HT1080 (cell line): ENCODE measurements around the gene RDH8. TPM values are rescaled to one million over a fixed set of nuclear protein-coding genes. Genes with fewer than 3 reads are reported as not detected.

ENCODE experiments used
- DNase-seq: peaks from one replicate; pipeline ENCODE4 v3.0.0-alpha.2; 2015; ENCODE audit warnings: low read depth
- polyA plus RNA-seq, 2 experiments: library from polyadenylated mRNA; depleted of rRNA; stranded (reverse); fragments of >200 nt; gene quantifications; 2 replicates each; pipeline ENCODE4 v1.2.3, GENCODE V29; 2015
- total RNA-seq: library from RNA; depleted of rRNA; stranded (reverse); fragments of >200 nt; shearing (Covaris generic); gene quantifications from 2 replicates; pipeline ENCODE4 v1.2.3, GENCODE V29; 2014; rRNA removed

The RDH8 gene, protein sequence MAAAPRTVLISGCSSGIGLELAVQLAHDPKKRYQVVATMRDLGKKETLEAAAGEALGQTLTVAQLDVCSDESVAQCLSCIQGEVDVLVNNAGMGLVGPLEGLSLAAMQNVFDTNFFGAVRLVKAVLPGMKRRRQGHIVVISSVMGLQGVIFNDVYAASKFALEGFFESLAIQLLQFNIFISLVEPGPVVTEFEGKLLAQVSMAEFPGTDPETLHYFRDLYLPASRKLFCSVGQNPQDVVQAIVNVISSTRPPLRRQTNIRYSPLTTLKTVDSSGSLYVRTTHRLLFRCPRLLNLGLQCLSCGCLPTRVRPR
- total RNA-seq = not detected in 2 replicates
- not detected in 2 replicates for polyA plus RNA-seq (2015; cell fraction: cytosol; rRNA removed)
- not detected in 2 replicates for polyA plus RNA-seq (2015; cell fraction: nucleus; rRNA removed)

DNA sequence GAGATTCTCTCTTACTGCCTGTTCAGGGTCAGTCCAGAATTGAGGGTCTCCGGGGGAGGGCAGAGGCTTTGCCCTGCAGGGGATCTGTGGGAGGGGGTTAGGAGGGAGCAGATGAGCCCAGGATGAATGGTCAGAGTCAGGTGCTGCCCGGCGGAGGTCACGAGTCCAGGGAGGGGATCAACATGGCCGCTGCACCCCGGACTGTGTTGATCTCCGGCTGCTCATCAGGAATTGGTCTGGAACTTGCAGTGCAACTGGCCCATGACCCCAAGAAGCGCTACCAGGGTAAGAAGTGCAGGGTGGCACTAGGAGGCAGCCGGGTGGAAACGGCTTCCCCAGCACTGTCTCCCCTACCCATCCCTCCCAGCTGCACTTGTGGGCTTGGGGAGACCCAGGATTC is at the start of gene RDH8:
RDH8 (plus strand) TSS at position 168 of the 400 bp plus-strand sequence; CDS start at position 183, 15 bp downstream.
- no peak for DNase-seq

DNA sequence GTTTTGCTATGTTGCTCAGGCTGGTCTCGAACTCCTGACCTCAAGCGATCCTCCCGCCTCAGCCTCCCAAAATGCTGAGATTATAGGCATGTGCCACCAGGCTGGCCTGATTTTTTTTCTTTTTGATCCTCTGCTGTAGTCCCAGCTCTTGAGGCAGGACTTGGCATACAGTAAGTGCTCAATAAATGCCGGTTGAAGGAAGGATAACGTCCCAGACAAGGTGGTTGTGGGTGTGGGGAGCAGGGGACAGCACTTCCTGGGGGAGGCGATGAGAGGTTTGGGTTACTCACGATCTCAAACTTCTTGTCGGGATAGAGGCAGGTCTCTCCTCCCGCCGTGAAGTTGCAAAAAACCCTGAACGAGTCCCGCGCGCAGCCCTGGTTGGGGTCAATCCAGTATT is 47.3 kb upstream of the RDH8 start:
- DNase-seq = no peak

DNA sequence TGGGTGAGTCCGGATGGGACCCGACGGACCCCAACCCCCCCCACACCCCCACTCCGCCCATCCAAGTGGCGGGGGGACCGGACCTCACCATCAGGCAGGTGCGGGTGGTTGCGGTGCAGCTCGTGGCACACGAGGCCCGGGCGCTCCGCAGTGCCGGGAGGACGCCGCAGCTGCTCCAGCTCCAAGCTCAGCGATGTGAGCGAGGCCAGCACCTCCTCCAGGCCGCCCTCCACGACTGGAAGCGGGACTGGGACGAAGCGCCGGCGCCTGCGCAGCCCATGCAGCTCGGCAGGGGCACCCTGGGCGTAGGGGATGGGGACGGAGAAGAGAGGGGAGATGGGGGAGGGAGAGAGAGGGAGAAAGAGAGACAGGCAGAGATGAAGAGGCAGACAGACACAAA is 46.8 kb upstream of the RDH8 start:
- DNase-seq = no peak

DNA sequence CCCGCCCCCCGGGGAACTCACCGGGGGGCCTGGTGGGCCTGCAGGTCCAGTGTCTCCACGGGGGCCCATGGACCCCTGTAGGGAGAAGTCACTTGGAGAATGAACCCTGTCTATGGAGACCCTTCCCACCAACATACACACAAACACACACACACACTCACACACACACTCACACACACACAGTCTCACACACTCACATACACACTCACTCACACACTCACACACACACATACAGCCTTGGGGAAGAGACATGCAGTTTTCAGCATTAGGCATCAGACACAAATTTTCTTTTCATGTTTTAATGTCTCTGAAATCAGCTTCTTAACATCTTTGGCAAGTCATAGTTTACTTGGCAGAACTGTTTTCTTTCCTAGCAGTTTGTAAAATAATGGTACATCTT is 46.0 kb upstream of the RDH8 start:
- DNase-seq = no peak

DNA sequence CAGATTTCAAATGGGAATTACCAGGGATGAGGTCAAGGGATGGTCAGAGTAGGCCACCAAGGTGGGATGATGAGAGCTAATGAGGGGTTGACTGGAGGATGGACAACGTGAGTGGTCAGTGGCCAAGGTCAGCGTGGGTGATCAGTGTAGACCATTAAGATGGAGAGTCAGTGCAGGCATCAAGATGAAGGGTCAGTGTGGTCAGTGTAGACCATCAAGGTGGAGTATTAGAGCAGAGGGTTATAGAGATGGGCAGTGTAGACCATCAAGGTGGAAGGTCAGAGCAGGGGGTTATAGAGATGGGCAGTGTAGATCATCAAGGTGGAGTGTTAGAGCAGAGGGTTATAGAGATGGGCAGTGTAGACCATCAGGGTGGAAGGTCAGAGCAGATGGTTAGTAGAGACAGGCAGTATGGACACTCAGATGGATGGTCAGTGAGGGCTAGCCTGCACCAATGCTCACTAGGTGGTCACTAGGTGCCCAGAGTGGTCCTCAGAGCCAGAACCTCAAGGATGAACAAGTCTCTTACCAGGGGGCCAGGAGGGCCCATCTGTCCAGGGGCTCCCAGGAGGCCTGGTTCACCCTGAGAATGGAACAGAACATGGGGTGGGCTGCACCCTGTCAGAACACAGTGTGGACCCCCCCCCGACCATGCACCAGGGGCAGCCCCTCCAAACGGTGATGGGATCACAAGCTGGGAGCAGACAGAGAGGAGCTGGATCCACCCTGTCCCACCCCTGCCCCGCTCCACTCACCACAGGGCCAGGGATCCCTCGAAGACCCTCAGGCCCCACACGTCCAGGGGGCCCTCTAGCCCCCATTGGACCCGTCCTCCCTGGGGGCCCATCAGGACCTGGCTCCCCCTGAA is 44.2 kb upstream of the RDH8 start:
- no peak for DNase-seq

DNA sequence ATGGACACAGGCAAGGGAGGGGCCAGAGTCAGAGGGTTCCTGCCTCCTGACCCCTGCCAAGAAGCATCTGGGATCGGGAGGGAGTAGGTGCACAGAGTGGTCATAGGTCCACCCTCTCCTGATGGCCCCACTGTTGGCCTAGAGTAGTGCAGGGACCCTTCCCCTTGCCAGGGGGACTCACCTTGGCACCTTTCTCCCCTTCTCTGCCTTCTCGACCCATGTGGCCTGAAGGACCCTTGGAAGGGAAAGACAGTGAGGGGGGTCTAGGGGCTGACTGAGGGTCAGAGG is 43.7 kb upstream of the RDH8 start:
- DNase-seq = no peak

DNA sequence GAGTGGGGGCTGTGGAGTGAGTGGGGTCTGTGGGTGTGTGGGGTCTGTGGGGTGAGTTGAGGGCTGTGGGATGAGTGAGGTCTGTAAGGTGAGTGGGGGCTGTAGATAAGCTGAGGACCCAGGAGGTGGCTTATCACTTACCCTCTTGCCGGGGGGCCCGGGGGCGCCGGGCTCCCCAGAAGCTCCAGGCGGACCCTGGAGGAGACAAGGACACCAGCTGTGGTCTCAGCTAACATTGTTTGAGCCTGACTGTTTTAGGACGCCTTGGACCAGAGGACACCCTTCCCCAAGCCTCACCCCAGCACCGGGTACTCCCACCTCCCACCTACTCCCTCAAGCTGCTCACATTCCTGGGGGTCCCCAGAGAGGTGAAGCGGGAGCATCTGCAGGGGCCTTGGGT is 42.8 kb upstream of the RDH8 start:
- no peak for DNase-seq

DNA sequence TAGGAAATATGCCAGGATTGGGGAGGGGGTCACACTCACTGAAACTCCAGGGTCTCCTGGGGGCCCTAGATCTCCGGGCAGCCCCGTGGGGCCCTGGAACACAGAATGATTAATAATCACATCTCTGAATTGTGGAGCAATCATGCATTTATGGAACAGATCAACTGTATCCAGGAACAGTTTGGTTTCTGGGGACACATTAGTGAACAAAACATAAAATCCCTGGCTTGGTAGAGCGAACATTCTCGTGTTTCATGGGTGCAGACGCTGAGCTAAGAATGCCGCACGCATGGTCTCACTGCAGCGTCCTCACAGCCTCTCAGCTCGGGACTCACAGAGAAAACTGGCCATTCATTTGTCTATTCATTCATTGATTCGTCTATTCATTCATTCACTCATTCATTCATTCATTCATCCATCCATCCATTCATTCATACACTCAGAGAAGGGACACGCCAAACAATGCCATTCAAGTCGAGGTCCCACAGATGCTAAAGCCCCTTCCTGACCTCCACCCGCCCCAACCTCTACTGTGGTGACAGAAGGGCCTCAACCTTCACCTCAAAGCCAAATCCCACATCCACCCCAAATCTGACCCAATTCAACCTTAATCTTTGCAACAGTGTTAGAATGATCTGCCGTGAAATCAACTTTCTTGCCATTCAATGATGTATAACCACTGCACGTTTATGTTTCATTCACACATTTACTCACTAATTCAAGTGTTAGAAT is 42.0 kb upstream of the RDH8 start:
- DNase-seq = no peak

DNA sequence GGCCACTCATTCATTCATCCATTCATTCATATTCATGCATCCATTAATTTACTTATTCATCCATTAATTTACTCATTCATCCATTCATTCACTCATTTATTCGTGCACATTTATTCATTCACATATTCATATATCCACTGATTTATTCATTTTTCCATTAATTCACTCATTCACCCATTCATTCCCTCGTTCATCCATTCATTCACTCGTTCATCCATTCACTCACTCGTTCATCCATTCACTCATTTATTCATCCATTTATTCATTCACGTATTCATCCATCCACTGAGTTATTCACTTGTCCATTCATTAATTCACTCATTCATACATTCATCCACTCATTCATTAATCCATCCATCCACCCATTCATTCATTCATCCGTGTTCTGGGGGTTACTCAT is 41.2 kb upstream of the RDH8 start:
- no peak for DNase-seq

DNA sequence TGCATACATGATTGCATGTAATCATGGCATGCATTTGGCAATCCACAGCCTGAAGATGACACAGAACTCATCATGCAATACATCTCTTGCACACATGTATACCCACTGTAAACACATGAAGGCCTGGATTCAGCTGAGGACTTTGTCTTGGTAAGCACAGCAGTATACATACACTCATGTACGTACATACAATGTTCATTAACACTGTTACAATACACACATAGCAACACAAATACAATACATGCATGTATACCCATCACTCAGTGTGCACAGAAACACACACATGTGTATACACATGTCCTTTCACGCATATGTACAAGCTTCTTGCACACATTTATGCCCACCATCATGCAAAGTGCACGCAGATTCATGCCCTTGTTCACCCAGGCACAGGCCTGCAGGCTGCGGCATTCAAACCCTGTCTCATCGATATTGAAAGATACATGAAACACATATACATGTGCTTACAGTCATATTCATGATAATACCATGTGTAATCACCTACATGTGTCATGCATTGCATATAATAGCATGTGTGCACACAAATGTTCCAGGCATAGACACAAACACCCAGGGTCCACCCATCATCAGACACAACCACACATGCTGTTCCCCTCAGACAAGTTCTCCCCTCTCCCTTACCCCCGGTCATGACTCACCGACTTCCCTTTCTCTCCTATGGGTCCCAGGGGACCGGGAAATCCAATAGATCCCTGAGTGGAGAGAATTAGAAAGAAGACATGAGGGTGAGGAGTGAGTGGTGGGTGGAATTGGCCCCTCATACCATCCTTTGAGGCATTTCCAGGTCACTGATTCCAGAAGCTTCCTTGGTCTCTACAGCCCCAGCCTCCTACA is 31.6 kb upstream of the RDH8 start:
- DNase-seq = no peak

DNA sequence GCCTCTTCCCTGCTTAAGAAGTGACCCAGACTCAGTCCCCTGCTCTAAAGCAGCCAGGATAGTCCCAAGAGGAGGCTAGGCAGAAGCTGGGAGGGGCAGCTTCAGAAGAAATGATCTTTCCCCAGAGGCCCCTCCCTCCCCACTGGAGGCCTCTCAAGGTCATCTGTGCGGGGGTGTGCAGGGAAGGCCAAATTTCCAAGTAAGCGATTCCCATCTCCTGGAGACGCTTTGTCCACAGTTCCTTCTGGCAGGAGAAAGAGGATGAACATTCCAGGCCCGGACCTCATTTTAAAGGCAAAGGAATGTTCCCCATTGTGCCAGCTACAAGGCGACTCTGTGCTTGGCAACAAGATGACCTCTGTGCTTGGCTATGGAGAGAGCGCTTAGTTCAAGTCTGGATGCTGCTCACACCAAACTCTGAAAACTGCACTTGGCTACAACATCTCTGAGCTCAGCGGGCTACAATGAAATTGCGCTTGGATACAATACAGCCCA is 26.4 kb upstream of the RDH8 start:
- DNase-seq = no peak

DNA sequence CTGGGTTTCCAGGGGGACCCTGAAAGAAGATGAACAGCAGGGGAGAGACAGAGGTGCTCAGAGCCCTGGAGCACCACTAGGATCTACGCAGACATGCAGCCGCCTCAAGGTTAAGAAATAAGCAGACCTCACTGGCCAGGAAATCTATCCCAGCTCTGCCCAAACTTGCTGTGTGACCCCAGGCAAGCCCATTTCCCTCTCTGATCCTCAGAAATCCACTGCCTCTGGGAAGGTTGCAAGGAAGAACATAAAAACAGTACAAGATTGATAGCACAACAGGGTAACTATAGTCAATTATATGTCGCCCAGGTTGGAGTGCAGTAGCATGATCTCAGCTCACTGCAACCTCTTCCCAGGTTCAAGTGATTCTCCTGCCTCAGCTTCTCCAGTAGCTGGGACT is 23.8 kb upstream of the RDH8 start:
- no peak for DNase-seq

DNA sequence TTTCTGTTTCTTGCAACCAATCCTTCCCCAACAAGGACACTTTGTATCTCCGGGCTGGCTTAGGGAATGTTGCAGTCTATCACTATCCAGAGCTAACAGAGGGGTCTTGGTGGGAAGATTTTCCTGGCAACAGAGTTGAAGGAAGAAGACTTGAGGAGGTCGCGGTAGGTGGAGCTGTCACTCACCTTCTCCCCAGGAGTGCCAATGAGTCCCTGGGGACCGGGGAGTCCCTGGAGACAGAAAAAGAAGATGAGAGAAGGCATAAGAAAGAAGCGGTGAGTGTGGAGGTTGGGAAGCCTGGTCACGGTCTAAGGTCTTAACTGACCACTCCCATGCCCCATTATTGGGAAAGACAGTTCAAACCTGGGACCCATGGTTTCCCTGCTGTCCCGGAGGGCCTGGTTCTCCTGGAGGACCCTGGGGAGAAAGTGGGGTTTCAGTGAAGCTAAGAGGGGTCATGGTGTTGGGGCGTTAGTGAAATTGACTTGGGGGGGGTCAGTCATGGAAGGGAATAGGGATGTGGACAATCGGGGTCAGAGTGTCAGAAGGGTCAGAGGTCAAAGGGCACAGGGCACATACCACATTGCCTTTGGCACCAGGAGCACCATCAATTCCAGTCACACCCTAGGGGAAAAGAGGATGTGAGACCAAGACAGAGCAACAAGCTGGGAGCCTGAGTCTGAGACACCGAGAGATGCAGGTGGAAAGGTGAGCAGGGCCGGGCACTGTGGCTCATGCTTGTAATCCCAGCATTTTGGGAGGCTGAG is 21.7 kb upstream of the RDH8 start:
- DNase-seq = no peak

DNA sequence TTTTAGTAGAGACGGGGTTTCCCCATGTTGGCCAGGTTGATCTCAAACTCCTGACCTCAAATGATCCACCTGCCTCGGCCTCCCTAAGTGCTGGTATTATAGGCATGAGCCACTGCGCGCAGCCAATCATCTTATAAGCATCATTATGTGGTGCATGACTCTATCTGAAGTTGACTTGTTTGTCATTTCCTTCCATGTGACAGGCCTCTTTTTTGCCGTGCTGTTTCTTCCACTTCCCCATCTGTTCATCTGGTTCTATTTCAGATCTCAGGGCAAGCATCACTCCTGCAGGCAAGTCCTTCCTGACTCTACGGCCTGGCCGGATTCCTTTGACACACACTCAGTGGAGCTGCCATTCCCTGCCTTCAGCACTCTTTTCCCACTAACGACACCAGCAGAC is 18.2 kb upstream of the RDH8 start:
- no peak for DNase-seq

DNA sequence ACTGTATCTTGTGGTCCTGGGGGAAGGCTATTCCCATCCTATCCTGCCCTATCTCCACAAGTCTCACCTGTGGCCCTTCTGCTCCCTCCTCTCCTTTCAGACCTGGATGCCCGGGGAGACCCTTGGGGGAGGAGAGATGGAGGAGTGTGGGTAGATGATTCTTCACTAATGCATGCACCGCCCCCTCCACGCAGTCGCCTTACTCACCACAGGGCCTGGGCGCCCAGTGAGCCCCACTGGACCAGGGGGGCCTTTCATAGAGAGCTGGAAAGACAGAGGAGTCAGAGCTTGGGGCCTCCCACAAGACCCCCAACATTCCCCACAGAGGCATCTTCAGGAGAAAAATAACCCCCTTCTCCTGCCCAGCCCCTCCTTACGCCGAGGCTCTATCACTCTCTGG is 17.3 kb upstream of the RDH8 start:
- DNase-seq = no peak

DNA sequence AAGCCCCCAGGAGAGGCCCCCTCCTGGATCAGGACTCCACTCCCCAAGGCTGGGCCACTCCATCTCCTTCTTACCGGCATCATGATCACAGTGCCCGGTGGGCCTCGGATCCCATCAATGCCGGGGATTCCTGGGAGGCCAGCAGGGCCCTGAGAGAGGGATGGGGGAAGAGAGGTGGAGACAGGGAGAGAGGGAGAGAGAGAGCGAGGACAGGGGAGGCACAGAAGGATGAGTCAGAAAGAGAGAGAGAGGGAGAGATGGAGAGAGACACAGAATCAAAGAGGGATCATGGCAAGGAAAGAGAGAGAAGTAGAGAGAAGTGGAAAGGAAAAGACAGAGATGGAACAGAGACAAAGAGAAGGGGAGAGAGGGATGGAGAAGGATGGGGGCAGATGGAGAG is 16.7 kb upstream of the RDH8 start:
- no peak for DNase-seq

DNA sequence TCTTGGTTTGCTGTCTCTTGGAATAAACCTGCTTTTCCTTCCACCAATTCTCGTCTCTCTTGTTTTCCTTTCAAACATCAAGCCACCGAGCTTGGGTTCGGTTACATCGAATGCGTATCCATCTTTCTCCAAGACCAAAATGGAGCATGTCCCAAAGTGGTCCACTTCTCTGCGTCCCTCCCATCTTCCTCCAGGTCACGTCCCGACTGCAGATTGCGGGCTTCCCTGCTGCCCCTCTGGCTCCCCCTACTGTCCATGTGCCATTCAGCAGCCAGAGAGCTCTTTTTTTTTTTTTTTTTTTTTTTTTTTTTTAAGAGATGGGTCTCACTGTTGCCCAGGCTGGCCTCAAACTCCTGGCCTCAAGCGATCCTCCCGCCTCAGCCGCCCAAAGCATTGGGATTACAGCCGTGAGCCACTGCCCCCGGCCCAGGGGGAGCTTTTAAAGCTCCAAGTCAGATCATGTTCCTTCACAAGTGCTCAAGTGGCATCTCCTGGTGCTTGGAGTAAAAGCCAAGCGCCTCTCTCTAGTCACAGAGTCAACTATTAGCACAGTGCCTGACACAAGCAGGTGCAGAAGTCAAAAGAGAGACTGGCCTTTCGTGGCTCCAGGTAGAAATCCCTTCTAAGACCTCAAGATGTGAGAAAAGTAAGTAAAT is 13.0 kb upstream of the RDH8 start:
- DNase-seq = peak; percentile 51

DNA sequence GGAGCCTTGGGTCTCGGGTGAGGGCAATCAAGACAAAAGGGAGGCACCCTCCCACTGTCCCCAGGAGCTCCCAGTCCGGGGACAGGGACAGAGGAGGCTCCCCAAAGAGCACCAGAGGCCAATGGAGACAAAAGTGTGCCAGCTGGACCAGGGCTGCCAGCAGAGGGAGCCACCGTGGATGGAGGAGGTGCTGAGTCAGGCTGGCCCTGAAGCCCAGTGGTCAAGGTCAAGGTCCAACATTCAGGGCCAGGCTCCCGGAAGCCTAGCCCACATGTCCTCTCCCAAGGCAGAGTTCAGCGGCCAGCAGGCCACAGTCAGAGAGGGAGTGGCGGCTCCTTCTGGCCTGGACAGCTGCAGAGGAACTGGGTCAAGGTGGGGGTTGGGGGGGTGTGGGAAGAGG is 11.4 kb upstream of the RDH8 start:
- DNase-seq = no peak

DNA sequence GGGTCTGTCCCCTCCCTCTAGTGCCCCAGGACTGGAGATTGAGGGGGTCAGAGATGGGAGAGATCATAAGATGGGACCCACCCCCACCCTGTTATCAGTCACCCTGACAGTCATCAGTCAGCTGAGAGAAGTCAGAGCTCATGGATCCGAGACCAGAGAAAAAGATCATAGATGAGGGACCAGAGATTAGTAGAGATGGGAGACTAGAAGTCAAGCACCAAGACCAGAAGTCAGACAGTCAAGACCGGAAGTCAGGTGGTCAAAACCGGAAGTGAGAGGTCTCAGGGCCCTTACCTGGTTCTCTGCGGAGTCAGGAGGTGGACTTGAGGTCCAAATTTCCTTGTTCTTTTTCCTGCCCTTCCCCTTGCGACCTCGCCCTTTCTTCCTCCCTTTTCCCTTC is 10.0 kb upstream of the RDH8 start:
- DNase-seq = no peak

DNA sequence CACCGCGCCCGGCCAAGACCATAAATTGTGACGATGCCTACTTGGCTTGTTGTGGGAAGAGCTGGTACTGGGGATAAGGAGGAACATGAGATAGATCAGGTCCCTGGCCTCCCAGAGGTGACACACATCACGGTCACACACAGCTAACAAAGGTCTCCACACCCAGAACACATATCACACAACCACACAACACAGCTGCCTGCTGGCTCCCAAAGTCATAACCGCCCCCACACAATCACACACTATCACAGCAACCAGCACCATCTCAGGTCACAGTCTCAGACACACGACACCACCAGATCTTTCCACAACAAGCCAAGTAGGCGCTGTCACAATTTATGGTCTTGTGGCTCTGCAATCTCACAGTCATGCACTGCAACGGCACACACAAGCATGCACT is 8.7 kb upstream of the RDH8 start:
- no peak for DNase-seq
